H1 (cell line): Measurements from ENCODE around the gene RASAL1. TPM values are rescaled to one million over a fixed set of nuclear protein-coding genes. Genes with fewer than 3 reads are reported as not detected.

Experiments used
- RFX5 ChIP-seq: IDR thresholded peaks from 2 replicates; pipeline ENCODE4 v1.6.1; 2011; ENCODE audit warnings: low read depth, low read length, improper control_type of control experiment, borderline replicate concordance
- polyA plus RNA-seq, 7 experiments: library from polyadenylated mRNA; depleted of rRNA in 3 of 7; stranded (reverse) in 5 of 7; unstranded in 2 of 7; fragments of >200 nt in 5 of 7; fragments of 200-250 nt in 2 of 7; gene quantifications; 1 replicate in 5 of 7; 2 replicates in 1 of 7; 4 replicates in 1 of 7; pipeline versions ENCODE4 v1.2.1 to v1.2.3, GENCODE V29; 2011 to 2013; ENCODE audit warnings: missing spikeins in 2 of 7, mixed read lengths in 2 of 7
- total RNA-seq: library from RNA; stranded (reverse); fragmentation: NEBNext Ultra II Directional; extraction: Animal tissue kit (Norgen Biotek cat#: 25700); gene quantifications from 2 replicates; pipeline ENCODE4 v1.2.1, GENCODE V29; 2021
- TF ChIP-seq, protein P1 (sequence below): fragments of 300-600 bp; sonication (generic); IDR thresholded peaks from 2 replicates; pipeline ENCODE4 v1.7.1; 2012; ENCODE audit warnings: low read length, moderate library complexity, mild to moderate bottlenecking, inconsistent platforms; ENCODE audit not compliant: insufficient replicate concordance

Gene RASAL1
- total and polyA plus RNA-seq, 2 of the 8 experiments (the other 6 are each of a cell fraction or from before 2014, with no cell fraction given), result 3.7 to 5.0 TPM

DNA sequence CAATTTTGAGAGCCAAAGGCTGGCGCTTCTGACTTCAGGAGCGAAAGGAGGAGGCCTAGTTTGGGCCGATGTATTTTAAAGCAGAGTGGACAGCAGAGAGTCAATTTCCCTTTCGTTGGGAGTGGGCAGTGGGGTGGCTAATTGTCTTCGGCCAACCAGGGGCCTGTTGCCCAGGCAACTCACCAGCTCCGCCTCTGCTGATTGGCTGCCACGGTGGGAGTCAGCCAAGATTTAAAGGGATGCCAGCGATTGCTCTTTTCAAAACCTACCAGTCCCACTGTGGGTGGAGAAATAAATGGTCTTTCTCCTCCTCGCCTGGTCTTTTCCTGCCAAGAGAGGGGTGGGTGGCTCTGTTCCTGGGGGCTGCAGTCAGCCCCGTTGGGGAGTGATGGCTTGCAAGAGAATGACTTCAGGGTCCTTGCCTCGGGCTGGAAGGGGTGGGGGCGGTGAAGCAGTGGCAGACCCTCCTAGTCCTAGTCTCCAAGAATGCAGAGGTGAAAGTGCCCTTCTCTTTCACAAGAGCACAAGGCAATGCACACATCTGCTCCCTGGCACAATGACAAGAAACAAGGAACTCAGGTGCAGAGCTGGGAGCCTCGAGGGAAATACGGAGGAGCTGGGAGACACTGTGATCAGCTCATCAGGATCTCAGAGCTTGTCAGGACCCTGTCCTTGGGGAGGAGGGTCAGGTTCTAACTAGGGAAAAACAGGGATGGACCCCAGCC is 37.7 kb downstream of the RASAL1 start (continued):
- TF ChIP-seq, protein P1, sequence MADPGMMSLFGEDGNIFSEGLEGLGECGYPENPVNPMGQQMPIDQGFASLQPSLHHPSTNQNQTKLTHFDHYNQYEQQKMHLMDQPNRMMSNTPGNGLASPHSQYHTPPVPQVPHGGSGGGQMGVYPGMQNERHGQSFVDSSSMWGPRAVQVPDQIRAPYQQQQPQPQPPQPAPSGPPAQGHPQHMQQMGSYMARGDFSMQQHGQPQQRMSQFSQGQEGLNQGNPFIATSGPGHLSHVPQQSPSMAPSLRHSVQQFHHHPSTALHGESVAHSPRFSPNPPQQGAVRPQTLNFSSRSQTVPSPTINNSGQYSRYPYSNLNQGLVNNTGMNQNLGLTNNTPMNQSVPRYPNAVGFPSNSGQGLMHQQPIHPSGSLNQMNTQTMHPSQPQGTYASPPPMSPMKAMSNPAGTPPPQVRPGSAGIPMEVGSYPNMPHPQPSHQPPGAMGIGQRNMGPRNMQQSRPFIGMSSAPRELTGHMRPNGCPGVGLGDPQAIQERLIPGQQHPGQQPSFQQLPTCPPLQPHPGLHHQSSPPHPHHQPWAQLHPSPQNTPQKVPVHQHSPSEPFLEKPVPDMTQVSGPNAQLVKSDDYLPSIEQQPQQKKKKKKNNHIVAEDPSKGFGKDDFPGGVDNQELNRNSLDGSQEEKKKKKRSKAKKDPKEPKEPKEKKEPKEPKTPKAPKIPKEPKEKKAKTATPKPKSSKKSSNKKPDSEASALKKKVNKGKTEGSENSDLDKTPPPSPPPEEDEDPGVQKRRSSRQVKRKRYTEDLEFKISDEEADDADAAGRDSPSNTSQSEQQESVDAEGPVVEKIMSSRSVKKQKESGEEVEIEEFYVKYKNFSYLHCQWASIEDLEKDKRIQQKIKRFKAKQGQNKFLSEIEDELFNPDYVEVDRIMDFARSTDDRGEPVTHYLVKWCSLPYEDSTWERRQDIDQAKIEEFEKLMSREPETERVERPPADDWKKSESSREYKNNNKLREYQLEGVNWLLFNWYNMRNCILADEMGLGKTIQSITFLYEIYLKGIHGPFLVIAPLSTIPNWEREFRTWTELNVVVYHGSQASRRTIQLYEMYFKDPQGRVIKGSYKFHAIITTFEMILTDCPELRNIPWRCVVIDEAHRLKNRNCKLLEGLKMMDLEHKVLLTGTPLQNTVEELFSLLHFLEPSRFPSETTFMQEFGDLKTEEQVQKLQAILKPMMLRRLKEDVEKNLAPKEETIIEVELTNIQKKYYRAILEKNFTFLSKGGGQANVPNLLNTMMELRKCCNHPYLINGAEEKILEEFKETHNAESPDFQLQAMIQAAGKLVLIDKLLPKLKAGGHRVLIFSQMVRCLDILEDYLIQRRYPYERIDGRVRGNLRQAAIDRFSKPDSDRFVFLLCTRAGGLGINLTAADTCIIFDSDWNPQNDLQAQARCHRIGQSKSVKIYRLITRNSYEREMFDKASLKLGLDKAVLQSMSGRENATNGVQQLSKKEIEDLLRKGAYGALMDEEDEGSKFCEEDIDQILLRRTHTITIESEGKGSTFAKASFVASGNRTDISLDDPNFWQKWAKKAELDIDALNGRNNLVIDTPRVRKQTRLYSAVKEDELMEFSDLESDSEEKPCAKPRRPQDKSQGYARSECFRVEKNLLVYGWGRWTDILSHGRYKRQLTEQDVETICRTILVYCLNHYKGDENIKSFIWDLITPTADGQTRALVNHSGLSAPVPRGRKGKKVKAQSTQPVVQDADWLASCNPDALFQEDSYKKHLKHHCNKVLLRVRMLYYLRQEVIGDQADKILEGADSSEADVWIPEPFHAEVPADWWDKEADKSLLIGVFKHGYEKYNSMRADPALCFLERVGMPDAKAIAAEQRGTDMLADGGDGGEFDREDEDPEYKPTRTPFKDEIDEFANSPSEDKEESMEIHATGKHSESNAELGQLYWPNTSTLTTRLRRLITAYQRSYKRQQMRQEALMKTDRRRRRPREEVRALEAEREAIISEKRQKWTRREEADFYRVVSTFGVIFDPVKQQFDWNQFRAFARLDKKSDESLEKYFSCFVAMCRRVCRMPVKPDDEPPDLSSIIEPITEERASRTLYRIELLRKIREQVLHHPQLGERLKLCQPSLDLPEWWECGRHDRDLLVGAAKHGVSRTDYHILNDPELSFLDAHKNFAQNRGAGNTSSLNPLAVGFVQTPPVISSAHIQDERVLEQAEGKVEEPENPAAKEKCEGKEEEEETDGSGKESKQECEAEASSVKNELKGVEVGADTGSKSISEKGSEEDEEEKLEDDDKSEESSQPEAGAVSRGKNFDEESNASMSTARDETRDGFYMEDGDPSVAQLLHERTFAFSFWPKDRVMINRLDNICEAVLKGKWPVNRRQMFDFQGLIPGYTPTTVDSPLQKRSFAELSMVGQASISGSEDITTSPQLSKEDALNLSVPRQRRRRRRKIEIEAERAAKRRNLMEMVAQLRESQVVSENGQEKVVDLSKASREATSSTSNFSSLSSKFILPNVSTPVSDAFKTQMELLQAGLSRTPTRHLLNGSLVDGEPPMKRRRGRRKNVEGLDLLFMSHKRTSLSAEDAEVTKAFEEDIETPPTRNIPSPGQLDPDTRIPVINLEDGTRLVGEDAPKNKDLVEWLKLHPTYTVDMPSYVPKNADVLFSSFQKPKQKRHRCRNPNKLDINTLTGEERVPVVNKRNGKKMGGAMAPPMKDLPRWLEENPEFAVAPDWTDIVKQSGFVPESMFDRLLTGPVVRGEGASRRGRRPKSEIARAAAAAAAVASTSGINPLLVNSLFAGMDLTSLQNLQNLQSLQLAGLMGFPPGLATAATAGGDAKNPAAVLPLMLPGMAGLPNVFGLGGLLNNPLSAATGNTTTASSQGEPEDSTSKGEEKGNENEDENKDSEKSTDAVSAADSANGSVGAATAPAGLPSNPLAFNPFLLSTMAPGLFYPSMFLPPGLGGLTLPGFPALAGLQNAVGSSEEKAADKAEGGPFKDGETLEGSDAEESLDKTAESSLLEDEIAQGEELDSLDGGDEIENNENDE, result no peak
- peak; percentile 49; the same call in 1 of the 2 replicates for TF ChIP-seq RFX5
- TF ChIP-seq, all 59 proteins: peak for 1
